K562 (cell line): ENCODE data around the gene IZUMO4. TPM values are rescaled to one million over a fixed set of nuclear protein-coding genes. Genes with fewer than 3 reads are reported as not detected.

Source experiments
- CCNT2 ChIP-seq: IDR thresholded peaks from 2 replicates; pipeline ENCODE4 v1.6.1; 2011; ENCODE audit warnings: borderline replicate concordance, low read depth, mild to moderate bottlenecking, moderate library complexity, mixed read lengths, low read length; ENCODE audit not compliant: insufficient read length; ENCODE audit errors: extremely low read depth
- CEBPZ ChIP-seq: fragments of 150-350 bp; IDR thresholded peaks from 2 replicates; pipeline ENCODE4 v1.6.1; 2014; ENCODE audit warnings: low read depth, mild to moderate bottlenecking, low read length, borderline replicate concordance
- CGGBP1 ChIP-seq: fragments of 250-450 bp; sonication (Bioruptor Pico); IDR thresholded peaks from 2 replicates; pipeline ENCODE4 v1.9.0; 2021; ENCODE audit warnings: mild to moderate bottlenecking
- EWSR1 ChIP-seq: fragments of 450-650 bp; IDR thresholded peaks from 2 replicates; pipeline ENCODE4 v1.6.1; 2018; ENCODE audit warnings: borderline replicate concordance, mild to moderate bottlenecking, low read depth, moderate library complexity; ENCODE audit not compliant: partially characterized antibody
- FOXA3 ChIP-seq, 2 experiments: fragments of 450-650 bp in 1 of 2; sonication (generic) in 1 of 2; formaldehyde crosslinking; IDR thresholded peaks in 1 of 2; conservative IDR thresholded peaks in 1 of 2; 2 replicates each; pipeline versions ENCODE4 v1.4.0 to v1.8.0; 2020 to 2022; ENCODE audit warnings: mild to moderate bottlenecking in 2 of 2, missing genetic modification reagents in 1 of 2
- FUS ChIP-seq: fragments of 200-400 bp; formaldehyde crosslinking; optimal IDR thresholded peaks from 2 replicates; pipeline ENCODE3; 2017; ENCODE audit warnings: low read depth, low read length
- GATAD2A ChIP-seq: fragments of 450-650 bp; IDR thresholded peaks from 2 replicates; pipeline ENCODE4 v1.6.1; 2017
- HNRNPK ChIP-seq: fragments of 200-400 bp; formaldehyde crosslinking; IDR thresholded peaks from one replicate; pipeline ENCODE4 v1.6.1; 2018; ENCODE audit warnings: mild to moderate bottlenecking, low read depth, low read length; ENCODE audit not compliant: poor library complexity, severe bottlenecking
- NELFE ChIP-seq: IDR thresholded peaks from 2 replicates; pipeline ENCODE4 v1.6.1; 2011; ENCODE audit warnings: mild to moderate bottlenecking; ENCODE audit not compliant: insufficient read depth, insufficient read length
- NFRKB ChIP-seq: fragments of 450-650 bp; IDR thresholded peaks from 2 replicates; pipeline ENCODE4 v1.6.1; 2016; ENCODE audit warnings: low read depth
- NR2C1 ChIP-seq, 2 experiments: fragments of 450-650 bp; IDR thresholded peaks; 2 replicates each; pipeline ENCODE4 v1.6.1; 2017; ENCODE audit warnings: mild to moderate bottlenecking in 2 of 2, antibody characterized with exemption in 1 of 2, inconsistent platforms in 1 of 2, missing compliant biosample characterization in 1 of 2, missing genetic modification characterization in 1 of 2
- PCBP2 ChIP-seq: fragments of 200-400 bp; formaldehyde crosslinking; IDR thresholded peaks from 2 replicates; pipeline ENCODE4 v1.6.1; 2018; ENCODE audit warnings: low read length, low read depth, mild to moderate bottlenecking, moderate library complexity; ENCODE audit not compliant: poor library complexity, severe bottlenecking
- PHF20 ChIP-seq: fragments of 450-650 bp; IDR thresholded peaks from 2 replicates; pipeline ENCODE4 v1.6.1; 2018; ENCODE audit not compliant: partially characterized antibody
- PHTF2 ChIP-seq: fragments of 250-450 bp; sonication (Bioruptor Pico); IDR thresholded peaks from 2 replicates; pipeline ENCODE4 v1.5.0; 2021; ENCODE audit warnings: mild to moderate bottlenecking
- POLR2AphosphoS2 ChIP-seq: IDR thresholded peaks from 2 replicates; pipeline ENCODE4 v1.6.1; 2012; ENCODE audit warnings: low read length, improper control_type of control experiment
- TOE1 ChIP-seq, 2 experiments: fragments of 450-650 bp in 1 of 2; sonication (generic) in 1 of 2; formaldehyde crosslinking in 1 of 2; IDR thresholded peaks; 2 replicates each; pipeline versions ENCODE4 v1.7.1 to v1.8.0; 2016 to 2022; ENCODE audit warnings: borderline replicate concordance in 2 of 2, mild to moderate bottlenecking in 2 of 2, antibody characterized with exemption in 1 of 2, inconsistent platforms in 1 of 2, low read depth in 1 of 2, missing genetic modification reagents in 1 of 2, moderate library complexity in 1 of 2
- YY1 ChIP-seq, 3 experiments: IDR thresholded peaks; 2 replicates each; pipeline ENCODE4 v1.6.1; 2011; ENCODE audit warnings: low read length in 2 of 3, mild to moderate bottlenecking in 2 of 3, moderate library complexity in 2 of 3, borderline replicate concordance in 1 of 3, control low read depth in 1 of 3, low read depth in 1 of 3; ENCODE audit not compliant: insufficient read depth in 3 of 3, insufficient replicate concordance in 2 of 3, control insufficient read depth in 1 of 3, insufficient read length in 1 of 3; ENCODE audit errors: extremely low read depth in 1 of 3
- ZBTB2 ChIP-seq: fragments of 450-650 bp; IDR thresholded peaks from 2 replicates; pipeline ENCODE4 v1.6.1; 2016; ENCODE audit warnings: antibody characterized with exemption
- ZNF263 ChIP-seq: sonication (generic); formaldehyde crosslinking; IDR thresholded peaks from 2 replicates; pipeline ENCODE4 v1.8.0; 2022; ENCODE audit warnings: mild to moderate bottlenecking, missing genetic modification reagents, borderline replicate concordance
- polyA plus RNA-seq, 8 experiments: library from polyadenylated mRNA; depleted of rRNA in 4 of 8; stranded (reverse) in 5 of 8; unstranded in 3 of 8; fragments of >200 nt; fragmentation: Nextera tagmentation in 2 of 8; fragmentation: Illumina TruSeq in 1 of 8; extraction: Ambion mirVana in 2 of 8; extraction: Trizol in 1 of 8; gene quantifications; 2 replicates each; pipeline versions ENCODE4 v1.2.1 to v1.2.3, GENCODE V29; 2011 to 2014; ENCODE audit warnings: inconsistent platforms in 1 of 8, missing spikeins in 1 of 8
- total RNA-seq, 7 experiments: library from RNA; depleted of rRNA in 6 of 7; stranded (reverse); fragments of >200 nt in 6 of 7; fragmentation: Illumina TruSeq in 2 of 7; extraction: Trizol in 2 of 7; gene quantifications; 2 replicates each; pipeline versions ENCODE4 v1.2.1 to v1.2.3, GENCODE V29; 2011 to 2021; ENCODE audit warnings: low replicate concordance in 1 of 7

Gene IZUMO4
- total and polyA plus RNA-seq, 9 of the 15 experiments (the other 6 are each of a cell fraction or from before 2014, with no cell fraction given), result 0.07 to 3.9 (median 1.2) TPM

DNA sequence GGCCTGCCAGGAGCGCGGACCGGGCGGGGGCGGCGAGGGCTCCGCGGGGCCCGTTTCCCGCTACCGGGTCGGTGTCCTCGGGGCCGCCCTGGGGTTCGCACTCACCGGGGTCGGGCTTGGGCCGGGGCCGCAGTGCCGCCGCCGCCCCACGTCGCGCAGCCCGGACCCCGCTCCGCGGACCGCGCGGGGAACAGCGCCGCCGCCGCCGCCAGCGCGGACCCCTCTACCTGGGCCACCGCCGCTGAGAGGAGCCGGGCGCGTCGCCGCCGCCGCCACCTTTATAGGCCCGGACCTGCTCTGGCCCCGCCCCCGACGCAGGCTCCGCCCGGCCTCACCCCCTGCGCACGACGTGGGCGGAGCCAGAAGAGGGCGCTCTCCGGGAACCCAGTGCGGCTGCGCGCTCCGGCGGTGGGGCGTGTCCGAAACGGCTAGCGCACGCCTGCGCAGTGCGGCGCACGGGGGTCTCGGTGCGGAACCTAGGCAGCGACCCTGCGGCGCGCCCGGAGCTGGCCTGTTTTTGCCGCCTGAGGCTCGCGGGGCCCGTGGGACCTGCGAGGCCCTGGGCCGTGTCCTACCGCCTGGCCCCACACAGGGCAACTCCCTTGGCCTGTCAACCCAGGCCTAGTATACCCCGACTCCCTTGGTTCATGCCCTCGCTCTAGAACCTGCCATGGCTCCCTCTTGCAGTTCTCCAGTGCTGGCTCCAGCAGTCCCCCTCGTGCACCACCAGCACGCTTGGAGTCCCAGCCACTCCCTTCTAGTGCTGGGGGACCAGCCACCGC lies 45.5 kb upstream of the IZUMO4 start, which contains the start of gene MKNK2 (continued):
- TF ChIP-seq NELFE, result peak; percentile 86
- TF ChIP-seq ZBTB2, result peak; percentile 91
- TF ChIP-seq YY1 (IDR thresholded peaks at IDR 0.05; ENCODE audit: borderline replicate concordance in 1 of 3, control insufficient read depth in 1 of 3, extremely low read depth in 1 of 3, insufficient read depth in 3 of 3, insufficient read length in 1 of 3, insufficient replicate concordance in 2 of 3, low read depth in 1 of 3, low read length in 2 of 3), result peak in 2 of 3 experiments; percentile 65 to 75
- TF ChIP-seq POLR2AphosphoS2, result peak; percentile 53; the same call in 1 of the 2 replicates
- no peak for TF ChIP-seq CEBPZ
- peak; percentile 60; the same call in 1 of the 2 replicates for TF ChIP-seq GATAD2A
- TF ChIP-seq CGGBP1, result 0 out of 2 replicates have a peak, but pooled peaks have one; percentile 4
- TF ChIP-seq CCNT2, result peak; percentile 94
- no peak for TF ChIP-seq NR2C1 (IDR thresholded peaks at IDR 0.05)
- TF ChIP-seq NR2C1 (tag; IDR thresholded peaks at IDR 0.05), result 0 out of 2 replicates have a peak, but pooled peaks have one; percentile 28
- TF ChIP-seq NFRKB, result no peak; the same call in 1 of the 2 replicates
- TF ChIP-seq PCBP2, result peak; percentile 32
- TF ChIP-seq TOE1 (IDR thresholded peaks at IDR 0.05; ENCODE audit: borderline replicate concordance), result peak; percentile 32; the same call in 1 of the 2 replicates
- 0 out of 2 replicates have a peak, but pooled peaks have one; percentile 71 for TF ChIP-seq TOE1 (CRISPR knock-in tag; IDR thresholded peaks at IDR 0.05; ENCODE audit: borderline replicate concordance, low read depth)
- peak; percentile 48 for TF ChIP-seq HNRNPK
- no peak for TF ChIP-seq EWSR1
- TF ChIP-seq PHF20, result peak; percentile 86
- TF ChIP-seq ZNF263, result peak; percentile 63; the same call in 1 of the 2 replicates
- peak; percentile 96 for TF ChIP-seq FUS
- no peak for TF ChIP-seq FOXA3 (CRISPR knock-in tag; conservative IDR thresholded peaks at IDR 0.05 in 1 of 2, IDR thresholded peaks at IDR 0.05 in 1 of 2)
- 0 out of 2 replicates have a peak, but pooled peaks have one; percentile 17 for TF ChIP-seq PHTF2 (CRISPR knock-in tag)
